Transverse colon (tissue), 4 donors: ENCODE data around the gene HMCN2. TPM values are rescaled to one million over a fixed set of nuclear protein-coding genes. Genes with fewer than 3 reads are reported as not detected.

Experiments used
- DNase-seq: peaks from one replicate; pipeline ENCODE4 v3.0.0-alpha.2; 2019
- H3K27ac ChIP-seq, 4 donors: fragments of 200-600 bp; sonication (generic); 2 replicates each; pipeline ENCODE4 v1.5.1; 2016 to 2018; ENCODE audit warnings: inconsistent platforms in 4 of 4
- H3K27me3 ChIP-seq: fragments of 200-600 bp; sonication (generic); 2 replicates; pipeline ENCODE4 v1.5.1; 2017; ENCODE audit warnings: inconsistent platforms
- H3K36me3 ChIP-seq, 4 donors: fragments of 200-600 bp; sonication (generic); 2 replicates each; pipeline ENCODE4 v1.5.1; 2017 to 2019; ENCODE audit warnings: inconsistent platforms in 4 of 4
- H3K4me1 ChIP-seq, 4 donors: fragments of 200-600 bp; sonication (generic); 2 replicates each; pipeline ENCODE4 v1.5.1; 2017 to 2020; ENCODE audit warnings: inconsistent platforms in 4 of 4
- H3K4me3 ChIP-seq, 4 donors: fragments of 200-600 bp; sonication (generic); 1 replicate in 1 of 4; 2 replicates in 3 of 4; pipeline versions ENCODE4 v1.5.1 to v1.6.1; 2017 to 2019; ENCODE audit warnings: inconsistent platforms in 4 of 4
- H3K9me3 ChIP-seq, 2 donors: fragments of 200-600 bp; sonication (generic); 2 replicates each; pipeline ENCODE4 v1.5.1; 2017 to 2019; ENCODE audit warnings: inconsistent platforms in 2 of 2
- EP300 ChIP-seq: sonication (generic); formaldehyde crosslinking; IDR thresholded peaks from one replicate; pipeline ENCODE4 v1.6.1; 2017; ENCODE audit warnings: antibody characterized with exemption, low read depth
- POLR2A ChIP-seq: fragments of 450-650 bp; IDR thresholded peaks from one replicate; pipeline ENCODE4 v1.6.1; 2016; ENCODE audit warnings: antibody characterized with exemption, mild to moderate bottlenecking, moderate library complexity
- POLR2AphosphoS5 ChIP-seq, 3 donors: sonication (generic); formaldehyde crosslinking; IDR thresholded peaks; one replicate each; pipeline ENCODE4 v1.6.1; 2016; ENCODE audit warnings: antibody characterized with exemption in 3 of 3
- WGBS, 2 donors: methylation state at CpG; one replicate each; pipeline ENCODE4 v1.1.5; 2018; ENCODE audit warnings: low coverage in 1 of 2; 5-methylcytosine and 5-hydroxymethylcytosine counted together
- in situ Hi-C, 4 donors: fragments of 200-750 bp; cut with MboI; loops; one replicate each; pipeline versions ENCODE4 v1.15.0 to v1.15.1; 2017; ENCODE audit warnings: low sequenced_read_pairs in 3 of 4, low pct_ligation_motif_present in 1 of 4, low pct_unique_long_range_greater_than_20kb in 1 of 4
- intact Hi-C: fragments of 100-400 bp; cut with DNase I; formaldehyde crosslinking; loops from one replicate; pipeline ENCODE4 v1.15.1; 2023; ENCODE audit warnings: low total_unique reads
- total RNA-seq, 4 donors: library from RNA; depleted of rRNA; stranded (reverse); fragments of >200 nt; gene quantifications; one replicate each; pipeline ENCODE4 v1.1.0, GENCODE V29; 2016
- TF ChIP-seq, protein P1 (sequence below), 5 experiments: fragments of 200-600 bp in 3 of 5; fragments of 450-650 bp in 2 of 5; sonication (generic) in 3 of 5; IDR thresholded peaks; 1 replicate in 2 of 5; 2 replicates in 3 of 5; pipeline ENCODE4 v1.5.1; 2016 to 2017; ENCODE audit warnings: antibody characterized with exemption in 5 of 5, inconsistent platforms in 3 of 5, mild to moderate bottlenecking in 2 of 5, moderate library complexity in 1 of 5

Gene HMCN2
- total RNA-seq, 4 donors from 2014 or later = 7.8 to 40.0 (median 15.2) TPM

- in situ Hi-C loops (no loop called here), intact Hi-C loops (no loop called here)
- Histone ChIP-seq H3K4me3 (no peak overlapping the region), H3K27ac (no peak overlapping the region), H3K36me3 (no peaks in the 10 kb centered on the region), H3K9me3 (no peaks in the 10 kb centered on the region), H3K27me3 (peaks cover 6% of the 10 kb centered on the region), H3K4me1 (no peaks in the 10 kb centered on the region)
- WGBS, 2 donors = 74 to 82% methylated on average over 3 to 11 of the region's 11 CpGs
- TF ChIP-seq EP300 (no peak), POLR2A (no peak), POLR2AphosphoS5 (IDR thresholded peaks at IDR 0.05) (no peak)
- TF ChIP-seq, protein P1, sequence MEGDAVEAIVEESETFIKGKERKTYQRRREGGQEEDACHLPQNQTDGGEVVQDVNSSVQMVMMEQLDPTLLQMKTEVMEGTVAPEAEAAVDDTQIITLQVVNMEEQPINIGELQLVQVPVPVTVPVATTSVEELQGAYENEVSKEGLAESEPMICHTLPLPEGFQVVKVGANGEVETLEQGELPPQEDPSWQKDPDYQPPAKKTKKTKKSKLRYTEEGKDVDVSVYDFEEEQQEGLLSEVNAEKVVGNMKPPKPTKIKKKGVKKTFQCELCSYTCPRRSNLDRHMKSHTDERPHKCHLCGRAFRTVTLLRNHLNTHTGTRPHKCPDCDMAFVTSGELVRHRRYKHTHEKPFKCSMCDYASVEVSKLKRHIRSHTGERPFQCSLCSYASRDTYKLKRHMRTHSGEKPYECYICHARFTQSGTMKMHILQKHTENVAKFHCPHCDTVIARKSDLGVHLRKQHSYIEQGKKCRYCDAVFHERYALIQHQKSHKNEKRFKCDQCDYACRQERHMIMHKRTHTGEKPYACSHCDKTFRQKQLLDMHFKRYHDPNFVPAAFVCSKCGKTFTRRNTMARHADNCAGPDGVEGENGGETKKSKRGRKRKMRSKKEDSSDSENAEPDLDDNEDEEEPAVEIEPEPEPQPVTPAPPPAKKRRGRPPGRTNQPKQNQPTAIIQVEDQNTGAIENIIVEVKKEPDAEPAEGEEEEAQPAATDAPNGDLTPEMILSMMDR (IDR thresholded peaks at IDR 0.05) = no peak
- DNase-seq = no peak
These were observed 29.9 kb downstream of the HMCN2 start for GRCh38 chr9:130295431-130295830.

DNA sequence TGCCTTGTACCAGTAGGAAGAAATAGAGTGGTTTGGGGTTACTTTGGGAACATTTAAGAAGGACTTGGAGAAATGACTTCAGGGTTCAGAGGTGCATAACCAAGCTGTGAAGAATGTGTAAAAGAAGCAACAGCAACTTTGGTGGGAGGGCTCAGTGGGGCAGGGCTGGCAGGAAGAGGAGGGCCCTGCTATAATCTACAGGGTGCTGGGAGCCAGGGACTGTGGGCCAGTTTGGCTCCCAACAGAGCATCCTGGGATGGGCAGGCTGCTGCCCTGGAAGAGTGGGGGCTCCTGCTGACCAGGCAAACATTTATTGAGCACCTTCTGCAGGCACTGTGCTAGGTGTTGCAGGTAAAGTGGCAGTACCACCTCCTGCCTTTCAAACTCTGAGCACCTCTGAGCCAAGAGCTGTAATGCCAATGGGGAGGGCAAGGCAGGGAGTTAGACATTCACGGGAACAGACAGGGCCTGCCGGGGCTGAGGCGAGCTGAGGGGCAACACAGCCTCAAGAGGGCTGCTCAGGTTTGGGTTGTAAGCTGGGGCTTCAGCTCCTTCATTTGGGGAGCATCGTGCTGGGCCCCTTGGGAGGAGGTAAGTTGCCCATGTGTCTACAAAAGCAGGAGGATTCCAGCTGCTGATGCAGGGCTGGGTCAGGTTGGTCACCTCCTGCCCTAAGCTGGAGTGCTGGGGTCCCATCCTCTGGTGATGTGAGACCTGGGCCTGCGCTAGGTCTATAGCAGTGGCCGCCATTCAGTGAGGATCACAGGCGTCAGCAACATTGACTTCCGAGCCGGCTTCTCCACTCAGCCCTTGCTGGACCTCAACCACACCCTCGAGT is 30.6 kb downstream of the HMCN2 start:
- Histone ChIP-seq H3K4me1 (peaks cover 0 to 6% (median 2%) of the 10 kb centered on the region in 4 donors), H3K9me3 (no peaks in the 10 kb centered on the region), H3K27ac (no peak overlapping the region), H3K27me3 (peaks cover under 1% of the 10 kb centered on the region), H3K36me3 (no peaks in the 10 kb centered on the region), H3K4me3 (no peak overlapping the region)
- no peak for DNase-seq
- in situ Hi-C loops (no loop called here), intact Hi-C loops (no loop called here)
- 91% methylated on average over 9 of the region's 10 CpGs; no CpG with 5 or more reads in 1 of the 2 donors for WGBS, 2 donors
- TF ChIP-seq EP300 = no peak

DNA sequence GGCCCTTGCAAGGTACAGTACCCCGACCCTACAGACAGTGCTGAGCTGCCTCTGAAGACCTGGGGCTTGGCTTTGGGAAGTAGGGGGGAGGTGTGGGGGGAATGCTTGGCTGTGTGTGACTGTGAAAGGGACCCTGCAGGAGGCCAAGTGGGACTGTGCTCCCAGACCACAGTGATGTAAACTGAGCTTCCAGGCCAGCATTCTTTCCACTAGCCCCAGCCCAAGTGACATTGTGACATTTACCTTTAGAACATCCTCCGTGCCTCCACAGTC is 31.2 kb downstream of the HMCN2 start:
- TF ChIP-seq EP300 (no peak), POLR2A (no peak), POLR2AphosphoS5 (IDR thresholded peaks at IDR 0.05) (no peak)
- TF ChIP-seq, protein P1 (IDR thresholded peaks at IDR 0.05) = no peak
- H3K36me3 ChIP-seq = no peaks in the 10 kb centered on the region
- DNase-seq = no peak
- H3K27me3 ChIP-seq = no peaks in the 10 kb centered on the region
- no peak overlapping the region for H3K27ac ChIP-seq
- H3K4me1 ChIP-seq = peaks cover 0 to 10% (median 3%) of the 10 kb centered on the region in 4 donors
- WGBS, 2 donors = 82% methylated on average over 1 of the region's 2 CpGs; no CpG with 5 or more reads in 1 of the 2 donors
- intact Hi-C loops = no loop called here
- in situ Hi-C loops = no loop called here
- H3K4me3 ChIP-seq = no peak overlapping the region
- H3K9me3 ChIP-seq = no peaks in the 10 kb centered on the region

DNA sequence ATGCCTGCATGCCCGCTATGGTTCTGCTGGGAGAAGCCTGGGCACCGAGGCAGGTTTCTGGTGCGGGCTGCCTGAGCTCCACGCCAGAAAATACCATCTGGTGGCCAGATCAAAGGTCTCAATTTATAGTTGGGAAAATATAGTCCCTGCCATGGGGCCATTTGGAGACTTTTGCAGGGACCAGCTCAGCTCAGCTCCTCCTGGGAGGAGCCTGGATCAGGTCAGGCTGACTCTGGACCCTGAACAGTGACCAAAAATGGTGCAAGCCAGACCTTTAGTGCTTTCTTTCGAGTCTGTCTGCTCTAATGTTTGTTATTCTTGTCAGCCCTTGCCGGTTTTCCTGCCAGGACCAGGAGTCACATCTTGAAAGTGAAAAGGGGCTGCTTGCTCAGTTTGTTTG is 31.8 kb downstream of the HMCN2 start:
- Histone ChIP-seq H3K27me3 (no peaks in the 10 kb centered on the region), H3K9me3 (no peaks in the 10 kb centered on the region), H3K4me1 (peaks cover 0 to 11% (median 3%) of the 10 kb centered on the region in 4 donors), H3K36me3 (no peaks in the 10 kb centered on the region), H3K4me3 (no peak overlapping the region), H3K27ac (peak overlapping the region in 2 of 4 donors; percentile 10 to 48)
- intact Hi-C loops = no loop called here
- no peak for DNase-seq
- in situ Hi-C loops = no loop called here
- TF ChIP-seq POLR2A (no peak), POLR2AphosphoS5 (IDR thresholded peaks at IDR 0.05) (no peak), EP300 (no peak)
- TF ChIP-seq, protein P1 (IDR thresholded peaks at IDR 0.05) = no peak
- WGBS, 2 donors = 42% methylated on average over 6 of the region's 6 CpGs; no CpG with 5 or more reads in 1 of the 2 donors
